ENCODE results near the gene STS.
A peak's percentile ranks its signal among the peaks of the same experiment; 100 is the strongest.

DNA sequence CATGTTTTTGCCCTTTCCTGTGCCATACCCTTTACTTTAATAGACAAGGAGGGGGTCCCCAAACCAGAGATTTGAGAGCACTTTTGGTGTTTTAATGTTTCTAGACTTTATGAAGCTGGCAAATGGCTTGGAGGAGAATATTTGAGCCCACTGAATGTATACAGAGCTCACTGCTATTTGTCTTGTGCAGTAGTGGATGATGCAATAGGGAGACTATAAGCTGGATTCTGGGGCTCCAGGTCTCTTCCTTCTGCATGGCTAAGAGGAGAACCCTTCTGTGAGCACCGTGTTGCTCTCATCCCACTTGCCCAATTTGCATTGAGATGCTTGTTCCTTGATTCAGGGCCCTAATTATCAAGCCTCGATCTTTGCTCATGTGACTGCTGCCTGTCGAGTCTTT is 9.4 kb downstream of the STS start:
- TF ChIP-seq RAD21 (IDR thresholded peaks at IDR 0.05; ENCODE audit: low read length) (no peak), POLR2A (IDR thresholded peaks at IDR 0.05; ENCODE audit: low read depth, low read length) (no peak), MAFK (IDR thresholded peaks at IDR 0.05; ENCODE audit: low read depth, low read length) (no peak), MXI1 (IDR thresholded peaks at IDR 0.05; ENCODE audit: borderline replicate concordance, low read depth, low read length) (no peak), MAZ (IDR thresholded peaks at IDR 0.05; ENCODE audit: borderline replicate concordance, low read depth, low read length) (no peak), FOS (IDR thresholded peaks at IDR 0.05; ENCODE audit: low read depth, low read length) (no peak), CEBPB (IDR thresholded peaks at IDR 0.05; ENCODE audit: low read depth, low read length) (peak; percentile 56), RCOR1 (IDR thresholded peaks at IDR 0.05; ENCODE audit: insufficient replicate concordance, low read length) (no peak)
- TF ChIP-seq, protein P1, sequence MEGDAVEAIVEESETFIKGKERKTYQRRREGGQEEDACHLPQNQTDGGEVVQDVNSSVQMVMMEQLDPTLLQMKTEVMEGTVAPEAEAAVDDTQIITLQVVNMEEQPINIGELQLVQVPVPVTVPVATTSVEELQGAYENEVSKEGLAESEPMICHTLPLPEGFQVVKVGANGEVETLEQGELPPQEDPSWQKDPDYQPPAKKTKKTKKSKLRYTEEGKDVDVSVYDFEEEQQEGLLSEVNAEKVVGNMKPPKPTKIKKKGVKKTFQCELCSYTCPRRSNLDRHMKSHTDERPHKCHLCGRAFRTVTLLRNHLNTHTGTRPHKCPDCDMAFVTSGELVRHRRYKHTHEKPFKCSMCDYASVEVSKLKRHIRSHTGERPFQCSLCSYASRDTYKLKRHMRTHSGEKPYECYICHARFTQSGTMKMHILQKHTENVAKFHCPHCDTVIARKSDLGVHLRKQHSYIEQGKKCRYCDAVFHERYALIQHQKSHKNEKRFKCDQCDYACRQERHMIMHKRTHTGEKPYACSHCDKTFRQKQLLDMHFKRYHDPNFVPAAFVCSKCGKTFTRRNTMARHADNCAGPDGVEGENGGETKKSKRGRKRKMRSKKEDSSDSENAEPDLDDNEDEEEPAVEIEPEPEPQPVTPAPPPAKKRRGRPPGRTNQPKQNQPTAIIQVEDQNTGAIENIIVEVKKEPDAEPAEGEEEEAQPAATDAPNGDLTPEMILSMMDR (conservative IDR thresholded peaks at IDR 0.05; ENCODE audit: low read depth, low read length) = no peak
- TF ChIP-seq, protein P2, sequence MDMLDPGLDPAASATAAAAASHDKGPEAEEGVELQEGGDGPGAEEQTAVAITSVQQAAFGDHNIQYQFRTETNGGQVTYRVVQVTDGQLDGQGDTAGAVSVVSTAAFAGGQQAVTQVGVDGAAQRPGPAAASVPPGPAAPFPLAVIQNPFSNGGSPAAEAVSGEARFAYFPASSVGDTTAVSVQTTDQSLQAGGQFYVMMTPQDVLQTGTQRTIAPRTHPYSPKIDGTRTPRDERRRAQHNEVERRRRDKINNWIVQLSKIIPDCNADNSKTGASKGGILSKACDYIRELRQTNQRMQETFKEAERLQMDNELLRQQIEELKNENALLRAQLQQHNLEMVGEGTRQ (IDR thresholded peaks at IDR 0.05; ENCODE audit: low read depth, low read length) = no peak

All from IMR-90 (cell line).